ENCODE results near the gene TULP4. TPM values are rescaled to one million over a fixed set of nuclear protein-coding genes. Genes with fewer than 3 reads are reported as not detected.

The TULP4 gene
- total and polyA plus RNA-seq, 10 donors, result 1.8 to 143 (median 78.1) TPM

- intact Hi-C loops (cut with DNase I; ENCODE audit: low total_unique reads), result no loop called here
- Histone ChIP-seq H3K36me3 (peaks cover 0 to 38% (median 4%) of the 10 kb centered on the region in 6 donors), H3K4me3 (no peak overlapping the region), H3K9me3 (peaks cover 0 to 7% (median 2%) of the 10 kb centered on the region in 8 donors), H3K27ac (no peak overlapping the region), H3K27me3 (replicated peaks in 1 of 7) (no peaks in the 10 kb centered on the region), H3K4me1 (peaks cover 0 to 22% (median 11%) of the 10 kb centered on the region in 6 donors)
- WGBS, 5 donors, result 79 to 84% (median 81%) methylated on average over 4 of the region's 4 CpGs
- no peak for DNase-seq
- TF ChIP-seq CTCF (IDR thresholded peaks at IDR 0.05 in 8 of 11, conservative IDR thresholded peaks at IDR 0.05 in 3 of 11), result no peak
- TF ChIP-seq POLR2A (IDR thresholded peaks at IDR 0.05), result no peak
- TF ChIP-seq POLR2AphosphoS5 (IDR thresholded peaks at IDR 0.05), result no peak
Measured at GRCh38 chr6:158311626-158312025, 639 bp upstream of the TULP4 start.

- peaks cover 0 to 12% (median 6%) of the 10 kb centered on the region in 8 donors for H3K9me3 ChIP-seq
- H3K27me3 ChIP-seq (replicated peaks in 1 of 7), result no peaks in the 10 kb centered on the region
- intact Hi-C loops (cut with DNase I; ENCODE audit: low total_unique reads), result no loop called here
- no peak overlapping the region for H3K4me3 ChIP-seq
- 92 to 97% (median 94%) methylated on average over 11 of the region's 11 CpGs for WGBS, 5 donors
- peaks cover 0 to 22% (median 11%) of the 10 kb centered on the region in 6 donors for H3K4me1 ChIP-seq
- peaks cover 0 to 42% (median 4%) of the 10 kb centered on the region in 6 donors for H3K36me3 ChIP-seq
- TF ChIP-seq POLR2AphosphoS5 (IDR thresholded peaks at IDR 0.05), result no peak
- TF ChIP-seq POLR2A (IDR thresholded peaks at IDR 0.05), result no peak
- no peak for TF ChIP-seq CTCF (IDR thresholded peaks at IDR 0.05 in 8 of 11, conservative IDR thresholded peaks at IDR 0.05 in 3 of 11)
- no peak overlapping the region for H3K27ac ChIP-seq
- no peak for DNase-seq
Measured at GRCh38 chr6:158312672-158313397, 570 bp downstream of the TULP4 start.

GRCh38 chr6:158313989-158314388, 1.7 kb downstream of the TULP4 start:
- Histone ChIP-seq H3K27ac (peak overlapping the region in 4 of 8 donors; percentile 5 to 75 (median 57)), H3K27me3 (replicated peaks in 1 of 7) (no peaks in the 10 kb centered on the region), H3K9me3 (peaks cover 0 to 12% (median 6%) of the 10 kb centered on the region in 8 donors), H3K4me1 (peaks cover 0 to 26% (median 14%) of the 10 kb centered on the region in 6 donors), H3K4me3 (peak overlapping the region in 4 of 8 donors; percentile 20 to 59 (median 21)), H3K36me3 (peaks cover 0 to 42% (median 4%) of the 10 kb centered on the region in 6 donors)
- TF ChIP-seq POLR2AphosphoS5 (IDR thresholded peaks at IDR 0.05), result peak in 1 of 3 donors; percentile 28
- no peak for TF ChIP-seq CTCF (IDR thresholded peaks at IDR 0.05 in 8 of 11, conservative IDR thresholded peaks at IDR 0.05 in 3 of 11)
- no peak for TF ChIP-seq POLR2A (IDR thresholded peaks at IDR 0.05)
- intact Hi-C loops (cut with DNase I; ENCODE audit: low total_unique reads), result no loop called here
- WGBS, 5 donors, result 33 to 56% (median 40%) methylated on average over 9 of the region's 9 CpGs
- DNase-seq, result peak; percentile 78

GRCh38 chr6:158314737-158315136, 2.5 kb downstream of the TULP4 start:
- Histone ChIP-seq H3K36me3 (peaks cover 0 to 42% (median 4%) of the 10 kb centered on the region in 6 donors), H3K4me3 (peak overlapping the region in 1 of 8 donors; percentile 59), H3K9me3 (peaks cover 0 to 12% (median 6%) of the 10 kb centered on the region in 8 donors), H3K4me1 (peaks cover 0 to 26% (median 14%) of the 10 kb centered on the region in 6 donors), H3K27ac (peak overlapping the region in 1 of 8 donors; percentile 75), H3K27me3 (replicated peaks in 1 of 7) (no peaks in the 10 kb centered on the region)
- 73 to 92% (median 84%) methylated on average over 3 of the region's 3 CpGs for WGBS, 5 donors
- DNase-seq, result no peak
- intact Hi-C loops (cut with DNase I; ENCODE audit: low total_unique reads), result no loop called here
- TF ChIP-seq POLR2A (IDR thresholded peaks at IDR 0.05) (no peak), CTCF (IDR thresholded peaks at IDR 0.05 in 8 of 11, conservative IDR thresholded peaks at IDR 0.05 in 3 of 11) (no peak), POLR2AphosphoS5 (IDR thresholded peaks at IDR 0.05) (no peak)
